Amygdala (tissue), 56 donors: ENCODE measurements around the gene PTPRN2.
"Not testable (repeated sequence)": the region's sequence is repeated elsewhere in the genome, so short reads cannot be mapped to it uniquely, and the experiment has no call there.

ENCODE experiments used
- DNase-seq, 56 donors: peaks; one replicate each; lab custom pipeline; 2025; lab: John Stamatoyannopoulos, UW

The PTPRN2 gene

GRCh38 chr7:158280448-158281144, 307.0 kb downstream of the PTPRN2 start:
- DNase-seq: no peak

GRCh38 chr7:158279539-158280447, 307.8 kb downstream of the PTPRN2 start:
- DNase-seq: no peak

- DNase-seq: no peak
Observed at GRCh38 chr7:158278745-158279320, 308.8 kb downstream of the PTPRN2 start.

- DNase-seq: no peak
Observed at GRCh38 chr7:158277219-158278141, 310.1 kb downstream of the PTPRN2 start.

GRCh38 chr7:158276414-158277218, 311.0 kb downstream of the PTPRN2 start:
- DNase-seq: no peak

- DNase-seq: no peak
Observed at GRCh38 chr7:158275711-158276413, 311.8 kb downstream of the PTPRN2 start.

- DNase-seq: no peak
Observed at GRCh38 chr7:158274996-158275395, 312.6 kb downstream of the PTPRN2 start.

GRCh38 chr7:158274404-158274811, 313.2 kb downstream of the PTPRN2 start:
- DNase-seq: no peak

- DNase-seq: not testable (repeated sequence)
Observed at GRCh38 chr7:158273756-158274342, 313.8 kb downstream of the PTPRN2 start.

GRCh38 chr7:158273138-158273651, 314.4 kb downstream of the PTPRN2 start:
- DNase-seq: no peak

- no peak for DNase-seq
Observed at GRCh38 chr7:158272509-158273137, 315.0 kb downstream of the PTPRN2 start.

- DNase-seq: no peak
Observed at GRCh38 chr7:158272091-158272490, 315.5 kb downstream of the PTPRN2 start.

- DNase-seq: no peak
Observed at GRCh38 chr7:158271646-158272045, 316.0 kb downstream of the PTPRN2 start.

- no peak for DNase-seq
Observed at GRCh38 chr7:158270856-158271413, 316.7 kb downstream of the PTPRN2 start.

- no peak for DNase-seq
Observed at GRCh38 chr7:158270106-158270775, 317.4 kb downstream of the PTPRN2 start.

GRCh38 chr7:158268816-158269535, 318.6 kb downstream of the PTPRN2 start:
- no peak for DNase-seq
